ENCODE data around the gene PRKCB.

DNA sequence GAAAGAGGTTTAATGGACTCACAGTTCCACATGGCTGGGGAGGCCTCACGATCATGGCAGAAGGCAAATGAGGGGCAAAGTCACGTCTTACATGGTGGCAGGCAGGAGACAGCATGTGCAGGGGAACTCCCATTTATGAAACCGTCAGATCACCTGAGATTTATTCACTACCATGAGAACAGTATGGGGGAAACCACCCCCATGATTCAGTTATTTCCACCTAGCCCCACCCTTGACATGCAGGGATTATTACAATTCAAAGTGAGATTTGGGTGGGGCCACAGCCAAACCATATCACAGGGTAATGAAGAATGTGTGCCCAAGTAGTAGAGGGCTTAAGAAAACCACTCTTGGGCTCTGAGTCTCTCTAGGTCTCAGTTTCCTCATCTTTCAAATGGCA is 85.1 kb downstream of the PRKCB start:
- no peak for TF ChIP-seq CTCF (IDR thresholded peaks at IDR 0.05; ENCODE audit: low read depth, low read length)
- no peak for TF ChIP-seq POLR2A (IDR thresholded peaks at IDR 0.05; ENCODE audit: extremely low read depth, insufficient read length)
- TF ChIP-seq, protein P1, sequence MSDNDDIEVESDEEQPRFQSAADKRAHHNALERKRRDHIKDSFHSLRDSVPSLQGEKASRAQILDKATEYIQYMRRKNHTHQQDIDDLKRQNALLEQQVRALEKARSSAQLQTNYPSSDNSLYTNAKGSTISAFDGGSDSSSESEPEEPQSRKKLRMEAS (IDR thresholded peaks at IDR 0.05; ENCODE audit: low read depth, low read length), result no peak

Measured in NB4 (cell line).